Progenitor cell of endocrine pancreas (in vitro differentiated cells): ENCODE data around the gene TBC1D32. TPM values are rescaled to one million over a fixed set of nuclear protein-coding genes. Genes with fewer than 3 reads are reported as not detected.
"Not testable (repeated sequence)": the region's sequence is repeated elsewhere in the genome, so short reads cannot be mapped to it uniquely, and the experiment has no call there.

Experiments used
- DNase-seq: peaks from one replicate; pipeline ENCODE4 v3.0.0; 2021; ENCODE audit warnings: low spot score; ENCODE audit not compliant: unreplicated experiment
- H3K27ac Mint-ChIP-seq: 2 replicates; pipeline ENCODE4 v1.8.0; 2021; ENCODE audit warnings: mild to moderate bottlenecking, moderate library complexity, mixed read lengths
- H3K27me3 Mint-ChIP-seq: 2 replicates; pipeline ENCODE4 v1.8.0; 2021; ENCODE audit warnings: mixed read lengths
- H3K36me3 Mint-ChIP-seq: 2 replicates; pipeline ENCODE4 v1.8.0; 2022; ENCODE audit warnings: mixed read lengths; ENCODE audit not compliant: insufficient read depth
- H3K4me1 Mint-ChIP-seq: 2 replicates; pipeline ENCODE4 v1.8.0; 2021; ENCODE audit warnings: low read depth, mixed read lengths
- H3K4me3 Mint-ChIP-seq: 2 replicates; pipeline ENCODE4 v1.8.0; 2021; ENCODE audit warnings: low read depth, mild to moderate bottlenecking, moderate library complexity, mixed read lengths
- H3K9me3 Mint-ChIP-seq: 2 replicates; pipeline ENCODE4 v1.8.0; 2021; ENCODE audit warnings: low read depth, mixed read lengths
- total RNA-seq: library from RNA; stranded (reverse); gene quantifications from 2 replicates; pipeline ENCODE4 v1.2.1, GENCODE V29; 2021
- TF ChIP-seq, protein P1 (sequence below): fragments of 200-600 bp; sonication (generic); IDR thresholded peaks from one replicate; pipeline ENCODE4 v1.5.0; 2021; ENCODE audit warnings: antibody characterized with exemption, mild to moderate bottlenecking; ENCODE audit not compliant: unreplicated experiment

TBC1D32 gene
- total RNA-seq, 1 donor from 2014 or later: 15.4 TPM

DNA sequence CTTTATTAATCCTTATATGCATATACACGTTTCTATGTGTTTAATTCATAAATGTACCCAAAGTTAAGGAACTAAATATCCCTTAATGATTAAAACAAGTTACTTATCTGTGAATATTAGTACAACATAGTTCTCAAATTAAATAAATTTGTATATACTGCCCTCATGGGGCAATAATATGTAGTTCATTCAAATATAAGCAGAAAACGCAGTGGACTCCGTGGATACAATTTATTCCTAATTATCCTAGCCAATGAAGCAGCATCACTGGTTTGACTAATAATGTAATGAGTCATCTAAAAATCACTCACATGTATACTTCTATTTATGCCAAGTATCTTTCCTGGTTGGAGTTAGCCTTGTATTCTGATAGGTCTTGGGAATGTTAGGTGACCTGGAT lies 111.6 kb downstream of the TBC1D32 start:
- Mint-ChIP-seq H3K27me3 (no peaks in the 10 kb centered on the region), H3K36me3 (peaks cover 9% of the 10 kb centered on the region), H3K4me3 (no peak overlapping the region), H3K9me3 (peaks cover 3% of the 10 kb centered on the region), H3K4me1 (no peaks in the 10 kb centered on the region), H3K27ac (no peak overlapping the region)
- DNase-seq: no peak
- TF ChIP-seq, protein P1, sequence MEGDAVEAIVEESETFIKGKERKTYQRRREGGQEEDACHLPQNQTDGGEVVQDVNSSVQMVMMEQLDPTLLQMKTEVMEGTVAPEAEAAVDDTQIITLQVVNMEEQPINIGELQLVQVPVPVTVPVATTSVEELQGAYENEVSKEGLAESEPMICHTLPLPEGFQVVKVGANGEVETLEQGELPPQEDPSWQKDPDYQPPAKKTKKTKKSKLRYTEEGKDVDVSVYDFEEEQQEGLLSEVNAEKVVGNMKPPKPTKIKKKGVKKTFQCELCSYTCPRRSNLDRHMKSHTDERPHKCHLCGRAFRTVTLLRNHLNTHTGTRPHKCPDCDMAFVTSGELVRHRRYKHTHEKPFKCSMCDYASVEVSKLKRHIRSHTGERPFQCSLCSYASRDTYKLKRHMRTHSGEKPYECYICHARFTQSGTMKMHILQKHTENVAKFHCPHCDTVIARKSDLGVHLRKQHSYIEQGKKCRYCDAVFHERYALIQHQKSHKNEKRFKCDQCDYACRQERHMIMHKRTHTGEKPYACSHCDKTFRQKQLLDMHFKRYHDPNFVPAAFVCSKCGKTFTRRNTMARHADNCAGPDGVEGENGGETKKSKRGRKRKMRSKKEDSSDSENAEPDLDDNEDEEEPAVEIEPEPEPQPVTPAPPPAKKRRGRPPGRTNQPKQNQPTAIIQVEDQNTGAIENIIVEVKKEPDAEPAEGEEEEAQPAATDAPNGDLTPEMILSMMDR: peak; percentile 40

DNA sequence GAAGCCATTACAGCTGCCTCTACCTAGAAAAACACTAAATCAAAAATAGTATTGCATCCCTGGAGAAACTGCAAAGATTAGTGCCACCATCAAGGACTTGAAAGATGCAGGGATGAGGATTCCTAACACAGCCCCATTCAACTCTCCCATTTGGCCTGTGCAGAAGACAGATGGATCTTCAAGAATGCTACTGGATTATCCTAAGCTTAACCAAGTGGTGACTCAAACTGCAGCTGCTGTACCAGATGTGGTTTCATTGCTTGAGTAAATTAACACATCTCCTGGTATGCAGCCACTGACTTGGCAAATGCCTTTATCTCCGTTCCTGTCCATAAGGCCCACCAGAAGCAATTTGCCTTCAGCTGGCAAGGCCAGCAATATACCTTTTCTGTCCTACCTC lies 117.4 kb downstream of the TBC1D32 start:
- no peaks in the 10 kb centered on the region for H3K27me3 Mint-ChIP-seq
- DNase-seq: no peak
- no peaks in the 10 kb centered on the region for H3K4me1 Mint-ChIP-seq
- TF ChIP-seq, protein P1: no peak
- H3K9me3 Mint-ChIP-seq: peaks cover 14% of the 10 kb centered on the region
- no peak overlapping the region for H3K4me3 Mint-ChIP-seq
- peaks cover 30% of the 10 kb centered on the region for H3K36me3 Mint-ChIP-seq
- no peak overlapping the region for H3K27ac Mint-ChIP-seq

DNA sequence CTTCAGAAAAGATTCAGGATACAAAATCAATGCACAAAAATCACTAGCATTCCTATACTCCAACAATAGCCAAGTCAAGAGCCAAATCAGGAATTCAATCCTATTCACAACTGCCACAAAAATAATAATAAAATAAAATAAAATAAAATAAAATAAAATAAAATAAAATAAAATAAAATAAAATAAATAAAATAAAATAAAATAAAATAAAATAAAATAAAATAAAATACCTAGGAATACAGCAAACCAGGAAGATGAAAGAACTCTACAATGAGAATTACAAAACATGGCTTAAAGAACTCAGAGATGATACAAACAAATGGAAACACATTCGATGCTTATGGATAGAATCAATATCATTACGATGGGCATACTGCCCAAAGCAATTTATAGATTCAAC lies 120.9 kb downstream of the TBC1D32 start:
- H3K4me1 Mint-ChIP-seq: not testable (repeated sequence)

DNA sequence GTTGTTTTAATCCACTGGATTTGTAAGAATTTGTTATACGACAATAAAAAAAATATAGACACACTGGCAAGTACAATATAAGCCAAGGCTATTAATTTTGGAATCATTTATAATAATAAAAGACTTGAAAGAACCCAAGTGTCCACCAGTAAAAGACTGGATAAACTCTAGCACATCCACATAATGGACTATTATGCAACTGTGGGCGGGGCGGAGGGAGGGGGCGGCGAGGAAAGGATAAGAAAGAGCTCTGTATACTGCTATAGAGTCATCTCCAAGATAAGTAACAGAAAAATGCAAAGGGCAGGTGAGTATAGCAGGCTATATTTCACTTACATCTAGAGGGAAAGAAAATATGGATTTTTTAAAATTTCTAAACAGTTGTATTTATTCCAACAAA lies 123.3 kb downstream of the TBC1D32 start:
- no peaks in the 10 kb centered on the region for H3K4me1 Mint-ChIP-seq
- DNase-seq: no peak
- peaks cover 19% of the 10 kb centered on the region for H3K36me3 Mint-ChIP-seq
- H3K9me3 Mint-ChIP-seq: peaks cover 14% of the 10 kb centered on the region
- H3K4me3 Mint-ChIP-seq: no peak overlapping the region
- H3K27me3 Mint-ChIP-seq: no peaks in the 10 kb centered on the region
- H3K27ac Mint-ChIP-seq: no peak overlapping the region
- TF ChIP-seq, protein P1: no peak

More for the DNA sequence above, 120.9 kb downstream of the TBC1D32 start:
- DNase-seq, H3K4me3 Mint-ChIP-seq, H3K27ac Mint-ChIP-seq, H3K27me3 Mint-ChIP-seq: not testable (repeated sequence)
- Mint-ChIP-seq H3K9me3 (peaks cover 14% of the 10 kb centered on the region), H3K36me3 (peaks cover 26% of the 10 kb centered on the region)

DNA sequence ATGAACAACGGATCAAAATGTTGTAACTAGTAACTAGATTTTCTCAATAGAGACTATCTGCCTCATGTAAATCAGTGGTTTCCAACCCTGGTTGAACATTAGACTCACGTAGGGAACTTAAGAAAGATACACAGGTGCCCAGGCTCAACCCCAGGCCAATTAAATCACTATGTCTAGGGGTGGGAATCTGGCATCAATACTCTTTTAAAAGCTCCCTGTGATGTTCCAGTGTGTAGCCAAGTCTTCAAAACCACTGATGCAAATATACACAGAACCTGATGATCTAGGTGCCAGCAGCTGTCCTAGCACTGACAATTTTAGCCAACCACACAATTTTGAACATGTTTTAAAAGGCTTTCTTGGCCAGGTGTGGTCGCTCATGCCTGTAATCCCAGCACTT lies 128.7 kb downstream of the TBC1D32 start:
- H3K36me3 Mint-ChIP-seq: peaks cover 1% of the 10 kb centered on the region
- DNase-seq: no peak
- H3K4me1 Mint-ChIP-seq: peaks cover 1% of the 10 kb centered on the region
- H3K27me3 Mint-ChIP-seq: no peaks in the 10 kb centered on the region
- H3K27ac Mint-ChIP-seq: no peak overlapping the region
- TF ChIP-seq, protein P1: no peak
- H3K9me3 Mint-ChIP-seq: no peaks in the 10 kb centered on the region
- H3K4me3 Mint-ChIP-seq: no peak overlapping the region

DNA sequence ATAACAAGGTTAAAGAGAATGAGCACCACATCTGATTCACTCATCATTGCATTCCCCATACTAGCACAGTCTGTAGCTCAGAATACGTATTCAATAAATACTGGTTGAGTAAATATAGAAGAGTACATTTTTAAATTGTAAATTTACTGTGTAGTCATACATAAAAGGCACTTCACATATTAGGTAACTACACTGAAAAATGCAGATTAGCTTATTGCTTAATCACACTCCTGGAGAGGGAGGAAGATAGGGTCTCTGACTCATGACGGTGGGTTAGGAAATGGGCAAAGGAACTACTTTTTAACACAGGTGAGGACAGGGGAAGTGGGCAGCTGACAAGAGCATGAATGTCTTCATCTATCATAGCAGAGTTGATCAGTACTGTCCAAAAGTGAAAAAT lies 133.2 kb downstream of the TBC1D32 start:
- TF ChIP-seq, protein P1: no peak

DNA sequence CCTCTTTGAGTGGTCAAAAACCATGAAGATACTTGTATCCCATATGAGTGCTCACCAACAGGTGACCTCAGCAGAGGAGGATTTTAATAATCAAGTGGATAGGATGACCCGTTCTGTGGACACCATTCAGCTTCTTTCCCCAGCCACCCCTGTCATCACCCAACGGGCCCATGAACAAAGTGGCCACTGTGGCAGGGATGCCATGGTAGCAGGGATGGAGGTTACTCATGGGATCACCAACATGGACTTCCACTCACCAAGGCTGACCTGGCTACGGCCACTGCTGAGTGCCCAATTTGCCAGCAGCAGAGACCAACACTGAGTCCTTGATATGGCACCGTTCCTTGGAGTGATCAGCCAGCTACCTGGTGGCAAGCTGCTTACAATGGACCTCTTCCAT lies 138.2 kb downstream of the TBC1D32 start:
- not testable (repeated sequence) for H3K4me3 Mint-ChIP-seq, H3K36me3 Mint-ChIP-seq, H3K27ac Mint-ChIP-seq, H3K27me3 Mint-ChIP-seq, H3K4me1 Mint-ChIP-seq, H3K9me3 Mint-ChIP-seq, DNase-seq

More for the DNA sequence above, 133.2 kb downstream of the TBC1D32 start:
- no peak for DNase-seq
- no peak overlapping the region for H3K27ac Mint-ChIP-seq
- peaks cover 1% of the 10 kb centered on the region for H3K36me3 Mint-ChIP-seq
- peaks cover 1% of the 10 kb centered on the region for H3K4me1 Mint-ChIP-seq
- no peak overlapping the region for H3K4me3 Mint-ChIP-seq
- no peaks in the 10 kb centered on the region for H3K9me3 Mint-ChIP-seq
- no peaks in the 10 kb centered on the region for H3K27me3 Mint-ChIP-seq
